T-helper 22 cell (primary cell): Measurements from ENCODE around the gene IL13RA1.
"Not testable (repeated sequence)": the region's sequence is repeated elsewhere in the genome, so short reads cannot be mapped to it uniquely, and the experiment has no call there.

Experiments used
- DNase-seq: peaks from one replicate; pipeline ENCODE4 v3.0.0-alpha.2; 2020; ENCODE audit warnings: low read depth

The IL13RA1 gene

DNA sequence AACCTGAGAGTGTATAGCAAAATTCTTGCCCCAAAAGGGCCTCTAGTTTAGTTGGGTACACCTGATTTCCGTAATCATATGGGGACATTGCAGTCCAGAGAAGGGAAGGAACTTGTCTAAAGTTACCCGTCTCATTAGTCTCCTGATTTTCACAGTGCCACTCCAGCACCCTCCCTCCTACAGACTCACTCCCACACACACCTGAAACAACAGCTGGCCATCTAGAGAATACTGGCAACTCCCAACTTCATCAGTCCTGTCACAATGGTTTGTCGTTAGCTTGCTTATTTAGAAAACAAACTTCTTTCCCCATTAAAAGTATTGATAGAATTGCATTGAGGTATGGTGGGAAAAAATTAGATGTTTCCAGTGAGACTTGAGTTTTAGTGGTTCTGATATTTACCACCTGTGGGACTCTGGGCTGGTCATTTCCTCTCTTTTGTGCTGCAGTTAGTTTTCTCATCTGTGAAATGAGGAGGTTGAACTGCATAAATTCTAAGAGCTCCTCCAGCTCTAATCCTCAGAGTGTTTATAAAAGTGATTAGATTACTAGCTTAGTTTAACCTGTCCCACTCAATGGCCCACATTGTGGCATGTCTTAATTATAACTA is 1.7 kb downstream of the IL13RA1 start:
- DNase-seq = no peak

DNA sequence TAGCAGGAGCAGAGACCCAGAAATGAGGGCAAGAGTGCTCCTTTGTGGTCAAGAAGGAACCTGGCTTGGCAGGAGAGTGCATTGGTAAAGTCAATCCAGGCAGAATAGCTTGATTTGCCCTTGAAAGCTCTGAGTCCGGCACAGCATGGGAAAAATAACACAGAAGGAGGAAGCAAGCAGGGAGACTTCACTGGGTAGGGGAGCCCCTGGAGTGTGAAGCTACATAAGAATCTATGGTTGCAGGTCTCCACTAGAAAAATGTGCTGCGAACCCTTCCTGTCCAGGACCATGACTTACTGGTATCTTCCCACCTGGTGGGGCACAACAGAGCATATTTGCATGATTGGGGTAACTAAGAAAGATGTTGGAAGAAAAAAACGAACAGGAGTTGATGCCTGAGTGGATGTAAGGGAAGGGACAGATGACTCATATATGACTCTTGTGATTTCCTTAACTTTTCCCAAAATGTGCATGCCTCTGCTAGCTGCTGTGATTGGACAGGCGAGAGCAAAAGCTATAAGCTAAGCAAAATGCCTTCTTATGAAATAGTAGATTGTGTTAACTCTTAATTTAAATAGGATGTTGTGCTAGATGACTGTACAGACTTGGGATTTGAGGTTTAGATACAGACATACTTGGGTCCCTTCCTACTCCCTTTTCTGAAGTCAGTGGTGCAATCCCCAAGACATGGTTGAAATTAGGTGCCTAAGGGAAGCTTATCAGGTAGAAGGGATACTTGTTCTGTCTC is 3.3 kb downstream of the IL13RA1 start:
- no peak for DNase-seq

GRCh38 chrX:118732551-118732950 is 5.1 kb downstream of the IL13RA1 start:
- DNase-seq = not testable (repeated sequence)

DNA sequence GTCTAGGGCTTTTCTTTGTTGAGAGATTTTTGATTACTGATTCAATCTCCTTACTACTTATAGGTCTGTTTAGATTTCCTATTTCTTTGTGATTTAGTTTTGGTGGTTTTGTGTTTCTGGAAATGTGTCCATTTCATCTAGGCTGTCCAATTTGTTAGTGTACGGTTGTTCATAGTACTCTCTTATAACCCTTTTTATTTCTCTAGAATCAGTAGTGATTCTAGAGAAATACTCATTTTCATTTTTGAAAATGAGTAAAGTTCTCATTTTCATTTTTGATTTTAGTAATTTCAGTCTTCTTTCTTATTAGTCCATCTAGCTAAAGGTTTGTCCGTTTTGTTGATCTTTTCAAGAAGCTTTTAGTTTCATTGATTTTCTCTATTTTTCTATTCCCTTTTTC is 7.5 kb downstream of the IL13RA1 start:
- no peak for DNase-seq

GRCh38 chrX:118736394-118737010 is 9.1 kb downstream of the IL13RA1 start:
- no peak for DNase-seq

- no peak for DNase-seq
Measured at GRCh38 chrX:118739577-118739976, 12.2 kb downstream of the IL13RA1 start.

DNA sequence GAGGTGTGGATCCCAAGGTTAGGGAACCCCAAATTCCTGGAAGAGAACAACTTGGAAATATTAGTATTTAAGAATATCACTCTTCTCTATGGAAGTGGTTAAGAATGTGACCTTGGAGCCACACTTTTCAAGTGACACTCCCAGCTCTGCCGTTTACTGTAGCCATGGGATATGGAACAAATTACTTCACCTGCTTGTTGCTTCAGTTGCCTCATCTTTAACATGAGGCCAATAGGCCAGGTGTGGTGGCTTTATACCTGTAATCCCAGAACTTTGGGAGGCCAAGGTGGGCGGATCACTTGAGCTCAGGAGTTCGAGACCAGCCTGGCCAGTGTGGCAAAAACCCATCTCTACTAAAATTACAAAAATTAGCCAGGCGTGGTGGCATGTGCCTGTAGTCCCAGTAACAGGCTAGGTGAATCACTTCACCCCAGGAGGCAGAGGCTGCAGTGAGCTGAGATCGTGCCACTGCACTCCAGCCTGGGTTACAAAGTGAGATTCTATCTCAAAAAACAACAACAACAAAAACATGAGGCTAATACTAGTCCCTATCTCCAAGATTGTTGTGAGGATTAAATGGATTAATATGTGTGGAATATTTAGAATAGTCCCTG is 13.0 kb downstream of the IL13RA1 start:
- no peak for DNase-seq

- DNase-seq = no peak
Measured at GRCh38 chrX:118742176-118742575, 14.8 kb downstream of the IL13RA1 start.

GRCh38 chrX:118745570-118745969 is 18.2 kb downstream of the IL13RA1 start:
- DNase-seq = no peak

DNA sequence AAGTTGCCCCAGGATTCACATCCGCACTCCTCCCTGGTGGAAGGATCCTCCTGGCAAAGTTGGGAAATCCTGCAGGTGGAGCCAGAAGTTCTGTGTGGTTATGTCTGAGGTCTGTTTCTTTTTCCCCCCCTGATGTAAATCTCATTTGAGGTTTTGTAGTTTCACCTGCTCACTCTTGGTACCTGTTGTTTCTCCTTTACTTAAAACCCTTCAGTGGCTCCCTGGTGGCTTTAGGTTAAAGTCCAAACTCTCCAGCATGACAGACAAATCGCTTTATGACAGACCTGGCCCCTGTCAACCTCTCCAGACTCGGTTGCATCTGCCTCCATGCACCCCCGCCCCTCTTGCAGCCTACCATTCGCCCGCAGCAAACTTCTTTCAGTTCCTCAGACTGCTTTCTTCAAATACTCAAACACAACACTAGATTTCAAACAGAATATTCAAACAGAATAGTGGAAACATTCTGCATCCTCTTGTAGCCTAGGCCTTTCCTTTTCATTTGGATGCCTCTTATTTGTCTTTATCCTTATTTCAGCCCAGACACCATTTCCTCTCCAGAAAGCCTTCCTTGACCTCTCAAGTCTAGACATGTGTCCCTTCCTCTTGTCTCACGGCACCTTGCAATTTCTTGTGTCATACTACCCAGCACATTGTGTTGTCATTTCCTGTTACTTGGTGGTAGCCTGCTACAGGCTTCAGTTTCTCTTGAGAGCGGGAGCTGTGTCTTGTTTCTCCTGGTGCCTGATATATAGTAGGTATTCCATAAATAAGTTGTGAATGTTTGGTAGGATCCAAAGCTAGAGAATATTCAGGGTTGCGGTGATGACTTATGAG is 24.8 kb downstream of the IL13RA1 start:
- DNase-seq = no peak

DNA sequence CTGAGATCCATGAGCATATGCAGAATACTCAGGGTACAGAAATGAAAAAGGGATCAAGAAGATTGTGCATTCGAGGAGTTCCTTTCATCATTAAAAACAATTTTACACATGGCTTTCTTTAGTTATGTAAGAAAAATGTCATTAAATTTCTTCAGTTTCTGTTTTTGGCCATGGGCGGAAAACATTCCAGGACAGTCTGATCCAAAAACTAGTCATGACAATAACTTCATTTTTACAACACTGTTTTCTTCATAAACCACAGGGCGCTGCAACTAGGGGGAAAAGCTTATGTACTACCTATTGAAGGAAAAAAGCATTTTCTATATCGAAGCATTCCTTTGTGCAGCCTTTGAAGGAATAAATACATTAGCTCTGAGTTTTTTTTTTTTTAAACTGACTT is 28.2 kb downstream of the IL13RA1 start:
- DNase-seq = no peak

DNA sequence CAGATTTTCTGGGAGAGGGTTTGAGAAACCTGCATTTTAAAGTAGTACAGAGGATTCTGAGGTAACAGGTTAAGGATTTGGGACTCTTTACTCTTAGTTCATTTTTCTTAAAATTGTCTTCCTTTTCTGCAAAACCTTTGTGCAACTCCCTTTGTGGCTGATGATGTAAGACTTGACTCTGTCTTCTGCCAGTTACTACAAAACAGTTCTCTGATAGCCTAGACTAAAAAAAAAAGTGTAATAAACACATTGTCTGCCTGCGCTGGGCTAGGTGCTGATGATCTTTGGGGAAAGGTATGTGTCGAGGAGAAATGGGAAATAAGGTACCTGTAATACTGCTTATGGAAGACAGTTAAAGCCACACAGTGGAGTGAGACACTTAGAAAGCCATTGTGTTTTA is 28.7 kb downstream of the IL13RA1 start:
- no peak for DNase-seq

- DNase-seq = no peak
Measured at GRCh38 chrX:118758511-118758910, 31.1 kb downstream of the IL13RA1 start.

GRCh38 chrX:118760025-118760424 is 32.6 kb downstream of the IL13RA1 start:
- DNase-seq = no peak

DNA sequence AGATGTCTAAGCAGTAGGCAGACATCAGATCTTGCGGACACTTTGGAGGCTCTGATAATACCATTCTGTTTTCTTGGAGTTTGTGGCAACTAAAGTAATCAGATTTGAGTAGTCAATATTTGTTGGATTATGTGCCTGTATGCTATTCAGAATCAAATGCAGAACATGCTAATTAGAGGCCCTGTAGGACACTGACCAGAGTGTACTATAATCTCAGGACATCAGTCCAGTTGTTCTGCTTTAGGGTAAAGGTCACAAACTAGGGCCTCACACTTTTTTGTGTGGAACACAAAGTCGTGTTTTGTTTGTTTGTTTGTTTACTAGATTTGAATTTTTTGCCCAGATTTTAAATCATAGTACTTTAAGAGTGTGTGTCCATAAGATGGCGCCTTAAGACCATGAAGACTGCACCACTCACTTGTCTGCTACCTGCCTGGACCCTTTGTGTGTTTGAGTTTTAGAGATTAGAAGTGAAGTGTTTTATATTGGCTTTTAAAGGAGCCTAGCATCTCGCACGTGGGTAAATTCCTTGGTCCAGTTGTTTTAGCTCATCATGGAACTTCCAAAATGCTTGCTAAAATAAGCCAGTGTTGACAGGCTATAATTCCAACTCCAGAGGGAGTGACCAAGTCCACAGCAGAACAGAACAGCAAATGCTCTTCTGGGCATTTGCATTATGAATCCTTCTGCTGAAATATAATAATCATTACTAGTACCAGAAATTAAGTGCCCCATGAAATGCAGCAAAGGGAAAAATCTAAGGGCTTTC is 34.7 kb downstream of the IL13RA1 start:
- no peak for DNase-seq

DNA sequence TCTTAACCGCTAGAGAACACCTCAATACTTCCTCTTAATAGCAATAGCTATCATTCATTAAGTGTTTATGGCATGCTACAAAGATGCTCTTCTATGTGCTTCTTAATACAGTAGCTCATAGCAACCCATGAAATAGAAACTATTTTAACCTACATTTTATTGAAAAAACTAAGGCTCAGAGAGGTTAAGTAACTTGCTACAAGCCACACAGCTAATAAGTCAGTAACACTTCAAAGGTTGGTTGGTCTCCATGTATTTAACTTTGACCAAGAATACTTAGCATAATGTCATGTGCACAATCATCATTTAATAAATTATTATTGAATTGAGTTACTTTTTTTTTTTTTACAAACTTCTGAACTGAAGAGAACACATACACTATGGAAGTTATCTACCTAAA is 36.1 kb downstream of the IL13RA1 start:
- no peak for DNase-seq

- DNase-seq = no peak
Measured at GRCh38 chrX:118764122-118764521, 36.7 kb downstream of the IL13RA1 start.

DNA sequence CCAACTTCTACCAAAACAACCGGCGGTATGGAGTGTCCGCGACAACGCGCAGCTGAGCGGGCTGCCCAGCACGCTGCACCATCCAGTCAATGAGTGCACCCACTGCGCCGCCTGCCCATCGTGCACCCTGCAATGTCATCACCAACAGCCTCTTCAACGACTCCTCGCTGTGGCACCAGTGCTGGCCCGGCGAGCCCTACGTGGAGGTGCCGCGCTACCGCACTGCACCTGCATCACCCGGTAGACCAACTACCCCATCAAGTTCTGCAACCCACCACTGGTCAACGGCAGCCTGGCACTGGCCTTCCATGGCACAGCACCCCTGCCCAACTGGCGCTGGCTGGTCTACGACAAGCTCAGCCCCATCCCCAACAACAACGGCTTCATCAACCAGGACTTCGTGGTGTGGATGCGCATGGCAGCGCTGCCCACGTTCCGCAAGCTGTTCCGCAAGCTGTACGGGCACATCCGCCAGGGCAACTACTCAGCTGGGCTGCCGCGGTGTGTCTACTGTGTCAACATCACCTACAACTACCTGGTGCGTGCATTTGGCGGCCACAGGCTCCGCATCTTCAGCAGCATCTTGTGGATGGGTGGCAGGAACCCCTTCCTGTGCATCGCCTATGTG is 42.8 kb downstream of the IL13RA1 start:
- no peak for DNase-seq

GRCh38 chrX:118772051-118772450 is 44.6 kb downstream of the IL13RA1 start:
- DNase-seq = no peak

DNA sequence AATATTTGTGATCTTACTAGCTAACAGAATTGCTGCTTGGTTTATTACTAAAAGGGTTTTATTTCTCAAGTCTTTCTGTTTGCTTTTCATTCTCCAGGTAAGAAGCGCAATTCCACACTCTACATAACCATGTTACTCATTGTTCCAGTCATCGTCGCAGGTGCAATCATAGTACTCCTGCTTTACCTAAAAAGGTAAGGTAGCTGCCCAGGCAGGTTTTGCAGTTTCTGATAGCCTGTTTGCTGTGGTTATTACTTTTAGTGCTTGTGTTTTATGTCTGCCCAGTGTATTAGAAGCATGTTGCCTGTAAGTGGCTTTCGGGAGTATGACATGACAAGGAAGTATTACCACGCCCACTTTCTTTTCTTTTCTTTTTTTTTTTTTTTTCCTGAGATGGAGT is 46.4 kb downstream of the IL13RA1 start:
- DNase-seq = no peak

- no peak for DNase-seq
Measured at GRCh38 chrX:118779581-118779980, 52.2 kb downstream of the IL13RA1 start.
